B cell (primary cell): ENCODE measurements around the gene BCL7C. TPM values are rescaled to one million over a fixed set of nuclear protein-coding genes. Genes with fewer than 3 reads are reported as not detected.

Experiments used
- ATAC-seq: fragments of 200-7000 bp; cut with Tn5 transposase; one replicate; pipeline ENCODE4 v1.10.0; 2021; ENCODE audit warnings: low read depth, mild to moderate bottlenecking, moderate number of reproducible peaks, moderate library complexity
- CTCF ChIA-PET: fragments of 350-600 bp; sonication (Branson Sonifier 250); formaldehyde crosslinking; loops from one replicate; lab custom pipeline; 2021; ENCODE audit warnings: antibody characterized with exemption, inconsistent platforms; lab: Charles Lee
- POLR2A ChIA-PET: fragments of 350-600 bp; sonication (Branson Sonifier 250); formaldehyde crosslinking; loops from one replicate; lab custom pipeline; 2021; ENCODE audit warnings: antibody characterized with exemption; lab: Charles Lee
- DNase-seq: peaks from one replicate; pipeline ENCODE4 v3.0.0; 2013
- H2AFZ ChIP-seq: 2 replicates; pipeline ENCODE4 v1.6.1; 2012; ENCODE audit warnings: mild to moderate bottlenecking, low read depth, low read length; ENCODE audit not compliant: insufficient read depth, poor library complexity, severe bottlenecking
- H3K27ac ChIP-seq, 2 donors: 1 replicate in 1 of 2; 2 replicates in 1 of 2; pipeline ENCODE4 v1.5.1; 2012 to 2013; ENCODE audit warnings: low read length in 2 of 2, mild to moderate bottlenecking in 2 of 2, moderate library complexity in 1 of 2
- H3K27me3 ChIP-seq, 4 experiments: fragments of 200-600 bp in 1 of 4; sonication (generic) in 1 of 4; replicated peaks in 1 of 4; 1 replicate in 2 of 4; 2 replicates in 2 of 4; pipeline versions ENCODE4 v1.6.1 to v1.7.0; 2013 to 2016; ENCODE audit warnings: low read length in 3 of 4, mild to moderate bottlenecking in 2 of 4, mixed read lengths in 1 of 4, moderate library complexity in 1 of 4; ENCODE audit not compliant: insufficient read depth in 4 of 4, control insufficient read depth in 3 of 4; ENCODE audit errors: control extremely low read depth in 1 of 4
- H3K36me3 ChIP-seq, 2 experiments: replicated peaks in 1 of 2; 1 replicate in 1 of 2; 2 replicates in 1 of 2; pipeline versions ENCODE4 v1.6.1 to v1.7.1; 2013; ENCODE audit warnings: low read length in 1 of 2; ENCODE audit not compliant: insufficient read depth in 2 of 2, control insufficient read depth in 1 of 2; ENCODE audit errors: control extremely low read depth in 1 of 2, extremely low read depth in 1 of 2
- H3K4me1 ChIP-seq, 2 donors: fragments of 200-600 bp in 1 of 2; sonication (generic) in 1 of 2; 1 replicate in 1 of 2; 2 replicates in 1 of 2; pipeline versions ENCODE4 v1.5.1 to v1.6.1; 2013 to 2017; ENCODE audit warnings: low read length in 2 of 2; ENCODE audit not compliant: control insufficient read depth in 2 of 2, insufficient read depth in 2 of 2
- H3K4me2 ChIP-seq: replicated peaks from 2 replicates; pipeline ENCODE3; 2012; ENCODE audit warnings: mild to moderate bottlenecking, low read depth, low read length; ENCODE audit not compliant: poor library complexity, severe bottlenecking
- H3K4me3 ChIP-seq, 5 experiments: fragments of 200-600 bp in 1 of 5; sonication (generic) in 1 of 5; 1 replicate in 3 of 5; 2 replicates in 2 of 5; pipeline versions ENCODE4 v1.5.1 to v1.7.0; 2011 to 2016; ENCODE audit warnings: low read length in 4 of 5, mild to moderate bottlenecking in 4 of 5, low read depth in 2 of 5, control low read depth in 1 of 5, moderate library complexity in 1 of 5; ENCODE audit not compliant: insufficient read depth in 1 of 5; ENCODE audit errors: control extremely low read depth in 1 of 5, extremely low read depth in 1 of 5
- H3K79me2 ChIP-seq: fragments of 200-600 bp; sonication (generic); one replicate; pipeline ENCODE4 v1.6.0; 2016; ENCODE audit warnings: low read length; ENCODE audit not compliant: control insufficient read depth, insufficient read depth
- H3K9ac ChIP-seq: fragments of 200-600 bp; sonication (generic); 2 replicates; pipeline ENCODE4 v1.6.1; 2017; ENCODE audit warnings: mild to moderate bottlenecking, low read length, moderate library complexity
- H3K9me3 ChIP-seq, 3 donors: one replicate each; pipeline versions ENCODE4 v1.6.1 to v1.7.1; 2013; ENCODE audit warnings: low read length in 2 of 3; ENCODE audit not compliant: control insufficient read depth in 2 of 3, insufficient read depth in 1 of 3; ENCODE audit errors: control extremely low read depth in 1 of 3
- H4K20me1 ChIP-seq: 2 replicates; pipeline ENCODE4 v1.6.0; 2012; ENCODE audit warnings: mild to moderate bottlenecking, low read length; ENCODE audit not compliant: insufficient read depth, control insufficient read depth, poor library complexity, severe bottlenecking
- H3K27ac Mint-ChIP-seq: one replicate; pipeline ENCODE4 v1.8.0; 2021; ENCODE audit warnings: mixed read lengths
- H3K27me3 Mint-ChIP-seq: one replicate; pipeline ENCODE4 v1.8.0; 2021; ENCODE audit warnings: mixed read lengths
- H3K4me1 Mint-ChIP-seq: one replicate; pipeline ENCODE4 v1.8.0; 2021; ENCODE audit warnings: mixed read lengths
- H3K4me3 Mint-ChIP-seq: one replicate; pipeline ENCODE4 v1.8.0; 2021; ENCODE audit warnings: mixed read lengths
- H3K9me3 Mint-ChIP-seq: one replicate; pipeline ENCODE4 v1.8.0; 2022; ENCODE audit warnings: mixed read lengths; ENCODE audit not compliant: insufficient read depth
- CTCF ChIP-seq: fragments of 200-600 bp; IDR thresholded peaks from one replicate; pipeline ENCODE4 v1.8.0; 2022; ENCODE audit warnings: antibody characterized with exemption, mild to moderate bottlenecking
- EZH2 ChIP-seq: IDR thresholded peaks from 2 replicates; pipeline ENCODE4 v1.6.1; 2012; ENCODE audit warnings: borderline replicate concordance, low read depth, mild to moderate bottlenecking, moderate library complexity, low read length; ENCODE audit not compliant: insufficient read depth, poor library complexity, severe bottlenecking
- WGBS: methylation state at CpG from one replicate; pipeline ENCODE4 v1.1.5; 2013; ENCODE audit warnings: missing lambda C conversion rate; ENCODE audit not compliant: insufficient coverage; 5-methylcytosine and 5-hydroxymethylcytosine counted together
- intact Hi-C: fragments of 100-400 bp; cut with micrococcal nuclease; formaldehyde crosslinking; loops from one replicate; pipeline ENCODE4 v1.10.0; 2022
- polyA plus RNA-seq: library from polyadenylated mRNA; depleted of rRNA; stranded (reverse); fragments of >200 nt; gene quantifications from 2 replicates; pipeline ENCODE4 v1.2.3, GENCODE V29; 2012
- total RNA-seq, 2 donors: library from RNA; stranded (reverse); fragments of 120-200 nt in 1 of 2; gene quantifications; 1 replicate in 1 of 2; 2 replicates in 1 of 2; pipeline versions ENCODE4 v1.2.3 to v1.2.4, GENCODE V29; 2013 to 2022

BCL7C gene
- total and polyA plus RNA-seq, 2 donors (not counting 1 experiment from before 2014, with no cell fraction given) = 17.1 to 30.5 TPM

DNA sequence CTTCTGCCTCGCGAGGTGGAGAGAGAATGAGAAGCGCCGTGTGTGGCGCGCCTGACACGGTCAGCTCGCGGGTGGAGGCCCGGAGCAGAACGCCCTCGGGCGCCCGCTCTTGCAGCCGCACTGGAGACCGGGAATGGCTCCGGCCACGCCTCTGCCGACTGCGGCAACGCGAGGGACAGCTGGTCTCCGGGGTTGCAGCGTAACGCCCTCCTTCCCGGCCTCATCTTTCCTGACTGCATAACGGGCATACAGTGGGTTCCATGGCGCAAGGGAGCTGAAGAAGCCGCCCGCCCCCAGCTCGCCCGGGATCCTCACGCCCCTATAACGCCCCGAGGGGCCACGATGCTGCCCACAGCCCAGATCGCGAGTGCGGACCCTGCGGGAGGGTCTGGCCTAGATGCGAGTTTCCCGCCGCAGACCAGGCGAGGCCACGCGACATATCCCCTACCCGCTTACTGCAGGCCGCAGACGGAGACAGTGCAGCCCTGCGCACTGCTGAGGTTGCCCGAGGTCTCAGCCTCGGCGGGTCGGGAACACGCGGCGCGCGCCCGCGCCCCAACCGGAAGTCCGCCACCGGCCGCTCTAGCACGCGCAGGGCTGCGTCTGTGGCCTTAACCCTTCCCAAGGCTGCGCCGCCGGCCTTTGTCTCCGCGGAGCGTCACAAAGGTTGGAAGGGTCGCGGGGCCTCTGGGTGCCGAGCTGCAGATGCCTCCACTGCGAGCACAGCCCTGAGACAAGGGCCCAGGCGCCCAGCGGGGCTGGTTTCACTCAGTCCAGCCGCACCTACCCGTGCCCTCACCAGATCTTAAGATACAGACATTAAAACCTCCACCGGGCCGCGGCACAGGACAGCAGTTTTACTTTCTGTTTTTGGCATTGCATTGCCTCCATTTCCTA, 18.8 kb downstream of the BCL7C start:
- no peaks in the 10 kb centered on the region for H3K27me3 Mint-ChIP-seq
- no peaks in the 10 kb centered on the region for H4K20me1 ChIP-seq
- no peaks in the 10 kb centered on the region for H3K27me3 ChIP-seq
- peak overlapping the region; percentile 82 to 88 for H3K27ac ChIP-seq
- peak overlapping the region; percentile 76 for H3K4me2 ChIP-seq
- peak overlapping the region; percentile 97 for H3K27ac Mint-ChIP-seq
- peak overlapping the region; percentile 97 for H3K9ac ChIP-seq
- H3K79me2 ChIP-seq = peaks cover 18% of the 10 kb centered on the region
- CTCF ChIA-PET = interaction anchor here (0.6 to 5.7 kb wide), 12 partner anchors 18 to 308 kb away, joined by 3 to 36 read pairs (median 4); partner anchors contain the start of gene CTF1
- ATAC-seq (peak; percentile 88), DNase-seq (peak; percentile 93)
- TF ChIP-seq CTCF (no peak), EZH2 (no peak)
- H3K4me1 Mint-ChIP-seq = peaks cover 36% of the 10 kb centered on the region
- intact Hi-C loops = loop anchor here (1.0 to 5.0 kb wide), 8 partner anchors 22 to 113 kb away; partner anchors contain the start of genes CFAP119 and RNF40
- H3K9me3 Mint-ChIP-seq = no peaks in the 10 kb centered on the region
- H2AFZ ChIP-seq = peak overlapping the region; percentile 89
- WGBS = 1% methylated on average over 82 of the region's 85 CpGs
- POLR2A ChIA-PET = interaction anchor here (0.6 to 2.6 kb wide), 11 partner anchors 10 to 83 kb away, joined by 3 to 15 read pairs (median 4); partner anchors contain the start of genes CTF1, FBXL19 and SETD1A
- H3K4me3 Mint-ChIP-seq = peak overlapping the region; percentile 97
- H3K4me3 ChIP-seq = peak overlapping the region; percentile 78 to 99 (median 81)
- H3K36me3 ChIP-seq = peaks cover 0 to 2% of the 10 kb centered on the region in 2 experiments
- H3K9me3 ChIP-seq = no peaks in the 10 kb centered on the region
- H3K4me1 ChIP-seq = peaks cover 16 to 21% of the 10 kb centered on the region in 2 donors
